ENCODE data around the gene C1RL.

Gene C1RL

DNA sequence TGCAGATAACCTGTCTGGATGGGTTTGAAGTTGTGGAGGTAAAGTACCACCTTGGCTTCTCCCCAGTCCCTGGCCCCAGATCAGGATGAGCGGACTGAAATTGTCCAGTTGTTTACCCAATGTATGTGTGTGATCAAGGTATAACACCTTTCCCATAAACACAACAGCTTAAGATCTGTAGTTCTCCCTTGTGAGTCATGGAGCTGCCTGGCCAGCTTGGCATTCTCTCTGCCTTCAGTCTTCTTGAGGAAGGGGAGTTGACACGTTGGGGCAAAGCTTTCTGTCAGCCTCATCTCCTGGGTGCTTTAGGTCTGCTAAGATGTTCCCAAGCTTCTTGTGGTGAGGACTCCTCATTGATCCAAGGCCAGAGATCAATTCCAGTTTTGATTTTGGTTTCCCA lies 42.4 kb downstream of the C1RL start:
- peaks cover under 1% of the 10 kb centered on the region for H3K27me3 ChIP-seq (ENCODE audit: insufficient read depth, poor library complexity, severe bottlenecking)
- no peak overlapping the region for H3K4me3 ChIP-seq (replicated peaks; ENCODE audit: insufficient read depth, low read length)
- TF ChIP-seq, protein P1, sequence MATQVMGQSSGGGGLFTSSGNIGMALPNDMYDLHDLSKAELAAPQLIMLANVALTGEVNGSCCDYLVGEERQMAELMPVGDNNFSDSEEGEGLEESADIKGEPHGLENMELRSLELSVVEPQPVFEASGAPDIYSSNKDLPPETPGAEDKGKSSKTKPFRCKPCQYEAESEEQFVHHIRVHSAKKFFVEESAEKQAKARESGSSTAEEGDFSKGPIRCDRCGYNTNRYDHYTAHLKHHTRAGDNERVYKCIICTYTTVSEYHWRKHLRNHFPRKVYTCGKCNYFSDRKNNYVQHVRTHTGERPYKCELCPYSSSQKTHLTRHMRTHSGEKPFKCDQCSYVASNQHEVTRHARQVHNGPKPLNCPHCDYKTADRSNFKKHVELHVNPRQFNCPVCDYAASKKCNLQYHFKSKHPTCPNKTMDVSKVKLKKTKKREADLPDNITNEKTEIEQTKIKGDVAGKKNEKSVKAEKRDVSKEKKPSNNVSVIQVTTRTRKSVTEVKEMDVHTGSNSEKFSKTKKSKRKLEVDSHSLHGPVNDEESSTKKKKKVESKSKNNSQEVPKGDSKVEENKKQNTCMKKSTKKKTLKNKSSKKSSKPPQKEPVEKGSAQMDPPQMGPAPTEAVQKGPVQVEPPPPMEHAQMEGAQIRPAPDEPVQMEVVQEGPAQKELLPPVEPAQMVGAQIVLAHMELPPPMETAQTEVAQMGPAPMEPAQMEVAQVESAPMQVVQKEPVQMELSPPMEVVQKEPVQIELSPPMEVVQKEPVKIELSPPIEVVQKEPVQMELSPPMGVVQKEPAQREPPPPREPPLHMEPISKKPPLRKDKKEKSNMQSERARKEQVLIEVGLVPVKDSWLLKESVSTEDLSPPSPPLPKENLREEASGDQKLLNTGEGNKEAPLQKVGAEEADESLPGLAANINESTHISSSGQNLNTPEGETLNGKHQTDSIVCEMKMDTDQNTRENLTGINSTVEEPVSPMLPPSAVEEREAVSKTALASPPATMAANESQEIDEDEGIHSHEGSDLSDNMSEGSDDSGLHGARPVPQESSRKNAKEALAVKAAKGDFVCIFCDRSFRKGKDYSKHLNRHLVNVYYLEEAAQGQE (IDR thresholded peaks at IDR 0.05; ENCODE audit: insufficient replicate concordance, low read depth) = no peak
- no peak for TF ChIP-seq SPI1 (IDR thresholded peaks at IDR 0.05; ENCODE audit: borderline replicate concordance, low read depth)
- no peak for DNase-seq (ENCODE audit: low read depth in 1 of 2, low spot score in 1 of 2)
- H3K27ac ChIP-seq (replicated peaks) = no peak overlapping the region

DNA sequence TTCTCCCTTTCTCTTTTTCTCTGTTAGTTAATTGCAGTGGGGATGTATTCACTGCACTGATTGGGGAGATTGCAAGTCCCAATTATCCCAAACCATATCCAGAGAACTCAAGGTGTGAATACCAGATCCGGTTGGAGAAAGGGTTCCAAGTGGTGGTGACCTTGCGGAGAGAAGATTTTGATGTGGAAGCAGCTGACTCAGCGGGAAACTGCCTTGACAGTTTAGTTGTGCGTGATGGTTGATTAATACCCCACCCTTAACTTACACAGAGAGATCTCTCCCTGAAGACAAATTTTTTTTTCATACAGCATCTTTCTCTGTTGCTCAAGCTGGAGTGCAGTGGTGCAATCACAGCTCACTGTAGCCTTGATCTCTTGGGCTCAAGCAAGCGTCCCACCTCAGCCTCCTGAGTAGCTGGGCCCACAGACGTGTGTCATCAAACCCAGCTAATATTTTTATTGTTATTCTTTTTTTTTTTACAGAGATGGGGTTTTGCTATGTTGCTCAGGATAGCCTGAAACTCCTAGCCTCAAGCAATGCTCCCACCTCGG lies 43.9 kb downstream of the C1RL start:
- Histone ChIP-seq H3K4me3 (replicated peaks; ENCODE audit: insufficient read depth, low read length) (no peak overlapping the region), H3K27ac (replicated peaks) (no peak overlapping the region), H3K27me3 (ENCODE audit: insufficient read depth, poor library complexity, severe bottlenecking) (no peaks in the 10 kb centered on the region)
- DNase-seq (ENCODE audit: low read depth in 1 of 2, low spot score in 1 of 2) = no peak
- TF ChIP-seq, protein P2, sequence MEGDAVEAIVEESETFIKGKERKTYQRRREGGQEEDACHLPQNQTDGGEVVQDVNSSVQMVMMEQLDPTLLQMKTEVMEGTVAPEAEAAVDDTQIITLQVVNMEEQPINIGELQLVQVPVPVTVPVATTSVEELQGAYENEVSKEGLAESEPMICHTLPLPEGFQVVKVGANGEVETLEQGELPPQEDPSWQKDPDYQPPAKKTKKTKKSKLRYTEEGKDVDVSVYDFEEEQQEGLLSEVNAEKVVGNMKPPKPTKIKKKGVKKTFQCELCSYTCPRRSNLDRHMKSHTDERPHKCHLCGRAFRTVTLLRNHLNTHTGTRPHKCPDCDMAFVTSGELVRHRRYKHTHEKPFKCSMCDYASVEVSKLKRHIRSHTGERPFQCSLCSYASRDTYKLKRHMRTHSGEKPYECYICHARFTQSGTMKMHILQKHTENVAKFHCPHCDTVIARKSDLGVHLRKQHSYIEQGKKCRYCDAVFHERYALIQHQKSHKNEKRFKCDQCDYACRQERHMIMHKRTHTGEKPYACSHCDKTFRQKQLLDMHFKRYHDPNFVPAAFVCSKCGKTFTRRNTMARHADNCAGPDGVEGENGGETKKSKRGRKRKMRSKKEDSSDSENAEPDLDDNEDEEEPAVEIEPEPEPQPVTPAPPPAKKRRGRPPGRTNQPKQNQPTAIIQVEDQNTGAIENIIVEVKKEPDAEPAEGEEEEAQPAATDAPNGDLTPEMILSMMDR (IDR thresholded peaks at IDR 0.05; ENCODE audit: insufficient read depth, low read length) = no peak
- TF ChIP-seq POLR2AphosphoS5 (IDR thresholded peaks at IDR 0.05; ENCODE audit: low read depth) (no peak), SPI1 (IDR thresholded peaks at IDR 0.05; ENCODE audit: borderline replicate concordance, low read depth) (no peak), GABPA (IDR thresholded peaks at IDR 0.05; ENCODE audit: low read depth) (no peak)
- TF ChIP-seq, protein P1 (IDR thresholded peaks at IDR 0.05; ENCODE audit: insufficient replicate concordance, low read depth) = no peak

DNA sequence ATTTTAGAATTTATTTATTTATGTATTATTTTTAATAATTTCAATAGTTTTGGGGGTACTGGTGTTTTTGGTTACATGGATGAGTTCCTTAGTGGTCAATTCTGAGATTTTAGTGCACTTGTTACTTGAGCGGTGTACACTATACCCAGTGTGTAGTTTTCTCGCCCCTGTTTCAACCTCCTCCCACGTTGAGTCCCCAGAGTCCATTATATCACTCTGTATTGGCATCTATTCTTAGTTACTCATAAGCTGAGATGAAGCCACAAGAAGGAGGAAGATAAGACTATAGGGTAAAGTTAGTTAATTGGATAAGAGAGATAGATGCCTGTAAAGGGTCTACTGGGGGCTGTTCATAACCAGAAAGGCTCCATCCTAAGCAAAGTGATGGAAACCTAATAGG lies 44.5 kb downstream of the C1RL start:
- no peak for TF ChIP-seq POLR2AphosphoS5 (IDR thresholded peaks at IDR 0.05; ENCODE audit: low read depth)
- TF ChIP-seq, protein P2 (IDR thresholded peaks at IDR 0.05; ENCODE audit: insufficient read depth, low read length) = no peak
- TF ChIP-seq SPI1 (IDR thresholded peaks at IDR 0.05; ENCODE audit: borderline replicate concordance, low read depth) = no peak
- TF ChIP-seq GABPA (IDR thresholded peaks at IDR 0.05; ENCODE audit: low read depth) = no peak
- TF ChIP-seq, protein P1 (IDR thresholded peaks at IDR 0.05; ENCODE audit: insufficient replicate concordance, low read depth) = no peak
- H3K27me3 ChIP-seq (ENCODE audit: insufficient read depth, poor library complexity, severe bottlenecking) = no peaks in the 10 kb centered on the region
- no peak for DNase-seq (ENCODE audit: low read depth in 1 of 2, low spot score in 1 of 2)

More for the DNA sequence above, 44.5 kb downstream of the C1RL start:
- Histone ChIP-seq H3K27ac (replicated peaks) (no peak overlapping the region), H3K4me3 (replicated peaks; ENCODE audit: insufficient read depth, low read length) (no peak overlapping the region)

All from HL-60 (cell line).